ENCODE results near the gene EDC4. TPM values are rescaled to one million over a fixed set of nuclear protein-coding genes. Genes with fewer than 3 reads are reported as not detected.

EDC4 gene
- total RNA-seq, 1 donor from 2014 or later = 40.2 TPM

DNA sequence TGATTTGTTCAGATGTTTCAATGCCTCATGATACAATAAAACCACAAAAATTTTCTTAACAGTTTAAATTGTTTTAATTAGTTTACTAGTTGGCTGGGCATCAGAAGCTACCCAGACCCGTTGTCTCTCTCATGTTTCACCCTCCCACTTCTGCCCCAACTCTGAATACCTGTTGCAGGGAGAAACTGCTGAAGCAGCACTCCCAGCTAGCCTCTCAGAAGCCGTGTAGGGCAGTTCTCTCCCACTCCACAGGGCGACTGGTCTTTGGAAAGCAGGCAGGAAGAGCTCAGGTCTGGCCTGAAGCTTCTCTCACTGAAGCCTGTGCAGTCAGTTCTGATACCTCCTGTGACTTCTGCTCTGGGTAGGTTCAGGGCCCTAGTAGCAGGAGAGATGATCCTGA is 1.6 kb upstream of the EDC4 start:
- intact Hi-C loops (cut with DNase I) = no loop called here
- ATAC-seq = no peak
- DNase-seq (ENCODE audit: low spot score) = no peak

DNA sequence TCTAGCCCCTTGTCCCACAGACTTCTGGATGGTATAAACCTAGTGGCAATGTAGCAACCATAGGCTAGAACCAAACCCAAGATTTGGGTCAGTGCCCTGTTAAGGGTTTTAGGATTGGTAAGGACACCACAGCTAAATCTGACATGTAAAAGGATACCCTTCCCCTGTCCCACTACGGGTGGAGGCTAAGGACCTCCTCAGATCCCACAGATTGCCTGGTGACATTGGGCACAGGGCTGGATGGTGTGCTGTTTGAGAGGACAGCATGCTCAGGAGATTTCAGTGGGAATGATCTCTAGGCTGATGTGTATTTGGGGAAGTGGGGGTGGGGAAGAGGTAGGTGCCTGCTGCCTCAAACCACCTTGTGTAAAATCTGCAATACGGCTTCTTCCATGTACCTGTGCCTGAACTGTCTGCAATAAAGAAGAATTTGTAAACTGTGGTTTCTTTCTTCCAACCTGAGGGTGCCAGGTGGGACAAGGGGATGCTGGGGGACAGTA is 671 bp upstream of the EDC4 start:
- DNase-seq (ENCODE audit: low spot score) (no peak), ATAC-seq (peak; percentile 5)
- intact Hi-C loops (cut with DNase I) = no loop called here

DNA sequence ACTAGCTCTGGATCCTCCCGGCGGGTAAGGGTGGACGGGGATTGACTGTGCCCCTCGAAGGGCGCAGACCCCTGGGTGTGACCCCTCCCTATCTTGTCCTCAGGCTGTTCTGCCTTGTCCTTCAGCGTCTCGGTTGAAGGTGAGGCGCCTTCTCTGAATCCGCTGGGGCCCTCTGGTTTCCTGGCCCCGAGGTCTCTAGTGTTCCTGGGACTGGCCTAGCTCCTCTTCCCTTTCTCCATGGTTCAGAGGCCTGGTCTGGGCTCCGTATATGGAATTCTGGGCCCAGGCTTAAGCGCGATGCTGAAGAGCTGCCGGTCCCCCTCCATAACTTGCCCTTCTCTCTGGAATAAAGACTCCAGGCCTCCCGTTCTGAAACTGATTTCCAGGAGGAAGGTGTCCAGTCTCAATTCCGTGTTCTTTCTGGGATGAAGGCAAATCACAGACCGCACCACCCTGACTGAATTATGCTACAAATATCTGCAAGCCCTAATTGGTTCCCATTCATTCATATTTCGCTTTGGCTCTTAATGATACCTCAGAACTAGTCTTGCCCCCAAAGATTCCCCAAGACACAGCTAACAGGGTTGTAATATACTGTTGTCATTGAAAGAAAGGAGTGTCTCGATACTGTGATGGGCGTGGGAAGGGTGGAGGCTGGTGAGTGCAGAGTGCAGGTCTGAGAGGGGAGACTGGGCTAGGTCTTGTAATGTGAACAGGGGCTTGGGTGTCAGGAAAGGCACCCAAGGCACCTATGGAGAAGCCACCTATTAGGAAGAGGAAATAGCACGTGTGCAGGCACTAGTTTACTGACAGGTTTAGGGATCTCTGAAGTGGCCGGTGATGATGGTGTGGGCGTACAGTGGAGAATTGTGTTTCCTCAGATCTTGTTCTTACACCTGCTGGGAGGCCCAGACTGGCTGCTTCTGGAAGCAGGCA is 851 bp downstream of the EDC4 start:
- DNase-seq (ENCODE audit: low spot score) (no peak), ATAC-seq (peak; percentile 6)
- intact Hi-C loops (cut with DNase I) = no loop called here

DNA sequence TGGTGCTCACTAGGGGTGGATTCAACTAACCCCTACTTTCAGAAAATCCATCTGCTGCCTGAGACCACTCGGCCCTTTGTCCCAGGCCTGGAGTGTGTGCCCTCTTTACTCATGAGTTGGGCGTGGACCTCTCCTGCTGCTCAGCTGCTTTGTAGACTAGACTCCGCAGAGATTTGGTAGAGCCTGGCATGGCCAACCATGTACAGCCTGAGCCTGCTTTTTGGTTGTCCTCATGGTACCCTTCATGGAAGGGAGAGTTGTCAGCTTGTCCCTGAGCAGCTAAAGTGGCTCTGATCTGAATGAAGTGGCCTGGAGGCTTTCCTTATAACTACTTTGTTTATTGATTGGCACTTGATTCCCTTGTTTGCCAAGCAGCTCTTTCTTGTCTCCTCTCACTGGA is 1.5 kb downstream of the EDC4 start:
- no peak for ATAC-seq
- intact Hi-C loops (cut with DNase I) = no loop called here
- DNase-seq (ENCODE audit: low spot score) = no peak

DNA sequence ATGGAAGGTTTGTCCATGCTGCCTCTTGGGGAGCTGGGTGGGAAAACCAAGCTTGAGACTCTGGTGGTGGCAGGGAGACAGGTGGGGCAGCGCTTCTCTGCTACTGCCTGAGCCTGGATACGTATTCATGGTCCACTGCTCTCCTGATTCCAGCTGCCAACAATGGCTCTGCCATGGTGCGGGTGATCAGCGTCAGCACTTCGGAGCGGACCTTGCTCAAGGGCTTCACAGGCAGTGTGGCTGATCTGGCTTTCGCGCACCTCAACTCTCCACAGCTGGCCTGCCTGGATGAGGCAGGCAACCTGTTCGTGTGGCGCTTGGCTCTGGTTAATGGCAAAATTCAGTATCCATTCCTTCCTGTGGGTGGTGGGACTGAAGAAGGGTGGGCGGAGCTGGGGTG is 4.2 kb downstream of the EDC4 start:
- ATAC-seq = no peak
- intact Hi-C loops (cut with DNase I) = no loop called here

DNA sequence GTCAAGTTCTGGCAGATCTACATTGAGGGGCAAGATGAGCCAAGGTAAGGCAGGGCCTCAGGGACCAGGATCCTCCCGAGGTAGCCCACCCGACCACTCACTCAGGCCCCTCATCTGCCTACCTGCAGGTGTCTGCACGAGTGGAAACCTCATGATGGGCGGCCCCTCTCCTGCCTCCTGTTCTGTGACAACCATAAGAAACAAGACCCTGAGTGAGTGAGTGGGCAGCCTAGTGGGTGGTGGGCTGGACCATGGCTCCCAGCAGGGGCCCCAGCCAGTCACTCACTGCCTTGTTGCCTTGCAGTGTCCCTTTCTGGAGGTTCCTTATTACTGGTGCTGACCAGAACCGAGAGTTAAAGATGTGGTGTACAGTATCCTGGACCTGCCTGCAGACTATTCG is 5.4 kb downstream of the EDC4 start:
- ATAC-seq = no peak
- intact Hi-C loops (cut with DNase I) = no loop called here
- DNase-seq (ENCODE audit: low spot score) = no peak

More for the DNA sequence above, 4.2 kb downstream of the EDC4 start:
- no peak for DNase-seq (ENCODE audit: low spot score)

DNA sequence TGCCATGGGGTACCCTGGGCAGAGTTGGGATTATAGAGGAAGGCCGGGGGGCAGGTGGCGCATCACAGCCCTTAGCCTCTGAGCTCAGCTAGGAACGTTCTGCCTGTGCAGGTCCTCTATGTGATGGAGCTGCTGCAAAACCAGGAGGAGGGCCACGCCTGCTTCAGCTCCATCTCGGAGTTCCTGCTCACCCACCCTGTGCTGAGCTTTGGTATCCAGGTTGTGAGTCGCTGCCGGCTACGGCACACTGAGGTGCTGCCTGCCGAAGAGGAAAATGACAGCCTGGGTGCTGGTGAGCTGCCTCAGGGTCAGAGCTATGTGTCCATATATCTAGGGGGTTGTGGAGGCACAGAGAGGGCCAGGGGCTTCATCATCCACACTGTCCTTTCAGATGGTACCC is 6.0 kb downstream of the EDC4 start:
- no peak for ATAC-seq
- DNase-seq (ENCODE audit: low spot score) = no peak
- intact Hi-C loops (cut with DNase I) = no loop called here

DNA sequence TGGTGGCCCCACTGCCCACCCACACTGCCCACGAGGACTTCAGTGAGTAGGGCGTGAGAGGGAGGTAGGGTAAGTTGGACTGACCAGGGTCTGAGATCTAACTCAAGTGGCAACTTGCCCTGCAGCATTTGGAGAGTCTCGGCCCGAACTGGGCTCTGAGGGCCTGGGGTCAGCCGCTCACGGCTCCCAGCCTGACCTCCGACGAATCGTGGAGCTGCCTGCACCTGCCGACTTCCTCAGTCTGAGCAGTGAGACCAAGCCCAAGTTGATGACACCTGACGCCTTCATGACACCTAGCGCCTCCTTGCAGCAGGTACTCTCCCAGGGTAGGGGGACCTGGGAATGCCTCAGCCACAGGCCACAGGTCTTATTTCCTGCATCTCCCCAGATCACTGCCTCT is 6.6 kb downstream of the EDC4 start:
- intact Hi-C loops (cut with DNase I) = no loop called here
- ATAC-seq (no peak), DNase-seq (ENCODE audit: low spot score) (no peak)

DNA sequence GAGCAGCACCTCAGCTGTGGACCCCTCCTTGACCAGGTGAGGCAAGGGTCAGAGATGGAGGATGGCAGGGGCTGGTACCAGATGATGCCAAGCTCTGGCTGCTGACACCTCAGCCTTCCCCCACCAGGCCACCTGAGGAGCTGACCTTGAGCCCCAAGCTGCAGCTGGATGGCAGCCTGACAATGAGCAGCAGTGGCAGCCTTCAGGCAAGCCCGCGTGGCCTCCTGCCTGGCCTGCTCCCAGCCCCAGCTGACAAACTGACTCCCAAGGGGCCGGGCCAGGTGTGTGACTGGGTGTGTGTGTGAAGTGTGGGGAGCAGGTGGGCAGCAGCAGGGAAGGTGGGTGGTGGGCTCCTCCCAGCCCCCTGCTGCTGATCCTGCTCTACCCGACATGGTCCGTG is 7.1 kb downstream of the EDC4 start:
- ATAC-seq (no peak), DNase-seq (ENCODE audit: low spot score) (no peak)
- intact Hi-C loops (cut with DNase I) = loop anchor here (5.0 kb wide), 1 partner anchor 47 kb away; no protein-coding TSS in a partner anchor

DNA sequence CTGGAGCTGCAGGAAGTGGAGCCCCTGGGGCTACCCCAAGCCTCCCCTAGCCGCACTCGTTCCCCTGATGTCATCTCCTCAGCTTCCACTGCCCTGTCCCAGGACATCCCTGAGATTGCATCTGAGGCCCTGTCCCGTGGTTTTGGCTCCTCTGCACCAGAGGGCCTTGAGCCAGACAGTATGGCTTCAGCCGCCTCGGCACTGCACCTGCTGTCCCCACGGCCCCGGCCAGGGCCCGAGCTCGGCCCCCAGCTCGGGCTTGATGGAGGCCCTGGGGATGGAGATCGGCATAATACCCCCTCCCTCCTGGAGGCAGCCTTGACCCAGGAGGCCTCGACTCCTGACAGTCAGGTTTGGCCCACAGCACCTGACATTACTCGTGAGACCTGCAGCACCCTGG is 7.7 kb downstream of the EDC4 start:
- no peak for ATAC-seq
- intact Hi-C loops (cut with DNase I) = loop anchor here (5.0 kb wide), 1 partner anchor 47 kb away; no protein-coding TSS in a partner anchor
- DNase-seq (ENCODE audit: low spot score) = no peak

DNA sequence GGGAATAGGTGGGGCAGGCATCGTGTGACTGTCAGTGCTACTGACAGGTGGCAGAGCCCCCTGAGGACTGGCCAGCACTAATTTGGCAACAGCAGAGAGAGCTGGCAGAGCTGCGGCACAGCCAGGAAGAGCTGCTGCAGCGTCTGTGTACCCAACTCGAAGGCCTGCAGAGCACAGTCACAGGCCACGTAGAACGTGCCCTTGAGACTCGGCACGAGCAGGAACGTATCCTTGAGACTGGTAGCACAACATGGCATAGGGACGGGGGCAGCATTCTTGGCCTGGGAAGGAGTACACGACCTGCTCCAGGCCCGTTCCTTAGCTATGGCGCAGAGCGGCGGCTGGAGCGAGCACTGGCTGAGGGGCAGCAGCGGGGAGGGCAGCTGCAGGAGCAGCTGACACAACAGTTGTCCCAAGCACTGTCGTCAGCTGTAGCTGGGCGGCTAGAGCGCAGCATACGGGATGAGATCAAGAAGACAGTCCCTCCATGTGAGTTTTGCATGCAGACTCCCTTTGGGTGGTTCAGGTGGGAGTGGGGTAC is 8.8 kb downstream of the EDC4 start:
- no peak for DNase-seq (ENCODE audit: low spot score)
- intact Hi-C loops (cut with DNase I) = loop anchor here (5.0 kb wide), 1 partner anchor 46 kb away; no protein-coding TSS in a partner anchor

DNA sequence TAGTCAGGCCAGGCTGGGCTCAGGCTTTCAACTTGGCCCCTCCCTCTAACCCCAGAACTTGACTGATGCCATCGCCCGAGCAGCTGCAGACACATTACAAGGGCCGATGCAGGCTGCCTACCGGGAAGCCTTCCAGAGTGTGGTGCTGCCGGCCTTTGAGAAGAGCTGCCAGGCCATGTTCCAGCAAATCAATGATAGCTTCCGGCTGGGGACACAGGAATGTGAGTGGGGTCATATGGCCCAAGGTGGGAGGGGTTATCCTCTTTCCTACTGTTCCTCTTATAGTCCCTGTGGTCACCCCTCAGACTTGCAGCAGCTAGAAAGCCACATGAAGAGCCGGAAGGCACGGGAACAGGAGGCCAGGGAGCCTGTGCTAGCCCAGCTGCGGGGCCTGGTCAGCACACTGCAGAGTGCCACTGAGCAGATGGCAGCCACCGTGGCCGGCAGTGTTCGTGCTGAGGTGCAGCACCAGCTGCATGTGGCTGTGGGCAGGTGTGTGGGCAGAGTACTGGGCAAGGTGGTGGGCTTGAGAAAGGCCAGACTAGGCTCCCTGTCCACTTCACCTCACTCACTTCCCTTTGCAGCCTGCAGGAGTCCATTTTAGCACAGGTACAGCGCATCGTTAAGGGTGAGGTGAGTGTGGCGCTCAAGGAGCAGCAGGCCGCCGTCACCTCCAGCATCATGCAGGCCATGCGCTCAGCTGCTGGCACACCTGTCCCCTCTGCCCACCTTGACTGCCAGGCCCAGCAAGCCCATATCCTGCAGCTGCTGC is 9.7 kb downstream of the EDC4 start:
- intact Hi-C loops (cut with DNase I) = loop anchor here (5.0 kb wide), 1 partner anchor 45 kb away; no protein-coding TSS in a partner anchor
- ATAC-seq (no peak), DNase-seq (ENCODE audit: low spot score) (no peak)

More for the DNA sequence above, 8.8 kb downstream of the EDC4 start:
- ATAC-seq = no peak

DNA sequence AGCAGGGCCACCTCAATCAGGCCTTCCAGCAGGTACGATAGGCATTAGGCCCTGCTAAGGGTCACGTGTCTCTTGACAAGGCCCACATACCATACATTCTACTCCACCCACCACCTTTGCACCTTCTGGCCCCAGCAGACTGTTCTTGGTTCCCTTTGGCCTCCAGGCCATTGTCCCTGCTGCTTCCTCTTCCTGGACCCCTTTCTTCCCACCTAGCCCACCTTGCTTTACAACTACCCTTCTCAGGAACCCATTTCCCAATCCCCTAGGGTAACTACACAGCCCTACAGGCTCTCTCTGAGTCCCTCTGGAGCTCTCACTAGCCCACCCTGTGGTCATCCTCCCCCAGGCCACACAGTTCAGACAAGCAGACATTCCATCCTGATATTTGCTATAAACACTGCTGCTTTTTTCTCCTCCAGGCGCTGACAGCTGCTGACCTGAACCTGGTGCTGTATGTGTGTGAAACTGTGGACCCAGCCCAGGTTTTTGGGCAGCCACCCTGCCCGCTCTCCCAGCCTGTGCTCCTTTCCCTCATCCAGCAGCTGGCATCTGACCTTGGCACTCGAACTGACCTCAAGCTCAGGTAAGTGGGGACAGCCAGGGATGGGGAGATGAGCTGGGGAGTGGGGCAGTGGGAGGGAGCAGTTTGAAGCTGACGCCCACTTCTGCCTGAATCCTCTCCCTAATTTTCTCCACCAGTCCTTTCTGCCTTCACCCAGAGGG is 10.5 kb downstream of the EDC4 start:
- ATAC-seq (no peak), DNase-seq (ENCODE audit: low spot score) (no peak)
- intact Hi-C loops (cut with DNase I) = loop anchor here (5.0 kb wide), 1 partner anchor 44 kb away; no protein-coding TSS in a partner anchor

DNA sequence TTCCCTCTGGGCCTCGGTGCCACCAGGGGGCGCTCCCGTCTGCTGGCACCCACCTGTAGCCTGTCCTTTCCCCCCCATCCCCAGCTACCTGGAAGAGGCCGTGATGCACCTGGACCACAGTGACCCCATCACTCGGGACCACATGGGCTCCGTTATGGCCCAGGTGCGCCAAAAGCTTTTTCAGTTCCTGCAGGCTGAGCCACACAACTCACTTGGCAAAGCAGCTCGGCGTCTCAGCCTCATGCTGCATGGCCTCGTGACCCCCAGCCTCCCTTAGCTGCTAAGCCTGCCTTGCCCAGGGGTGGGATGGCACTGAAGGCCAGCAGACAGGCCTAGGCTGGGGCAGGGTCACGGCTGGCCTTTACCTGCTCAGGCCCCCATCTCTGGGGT is 11.0 kb downstream of the EDC4 start:
- ATAC-seq (peak; percentile 78), DNase-seq (ENCODE audit: low spot score) (peak; percentile 74)
- intact Hi-C loops (cut with DNase I) = loop anchor here (5.0 kb wide), 1 partner anchor 43 kb away; no protein-coding TSS in a partner anchor

DNA sequence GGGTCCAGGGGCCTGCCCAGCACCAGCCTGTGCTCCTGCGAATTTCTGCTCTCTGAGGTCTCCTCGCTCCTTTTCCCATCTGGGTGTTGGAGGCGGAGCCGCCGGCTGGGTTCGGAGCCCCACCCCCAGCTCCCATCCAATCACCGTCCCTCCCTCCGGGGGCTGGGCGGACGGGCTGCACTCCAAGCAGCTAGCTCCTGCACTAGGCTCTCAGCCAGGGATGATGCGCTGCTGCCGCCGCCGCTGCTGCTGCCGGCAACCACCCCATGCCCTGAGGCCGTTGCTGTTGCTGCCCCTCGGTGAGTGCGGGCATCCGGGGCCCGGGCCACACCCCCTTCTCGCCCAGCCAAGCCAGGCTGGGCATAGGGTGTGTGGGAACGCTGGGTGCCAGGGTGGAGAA is 11.8 kb downstream of the EDC4 start, which contains the start of gene NRN1L:
TSS of gene NRN1L (plus strand) at position 202 of the 400 bp plus-strand sequence. CDS start at position 221, 19 bp downstream.
- intact Hi-C loops (cut with DNase I) = loop anchor here (5.0 kb wide), 1 partner anchor 43 kb away; no protein-coding TSS in a partner anchor
- peak; percentile 97 for ATAC-seq
- peak; percentile 94 for DNase-seq (ENCODE audit: low spot score)

DNA sequence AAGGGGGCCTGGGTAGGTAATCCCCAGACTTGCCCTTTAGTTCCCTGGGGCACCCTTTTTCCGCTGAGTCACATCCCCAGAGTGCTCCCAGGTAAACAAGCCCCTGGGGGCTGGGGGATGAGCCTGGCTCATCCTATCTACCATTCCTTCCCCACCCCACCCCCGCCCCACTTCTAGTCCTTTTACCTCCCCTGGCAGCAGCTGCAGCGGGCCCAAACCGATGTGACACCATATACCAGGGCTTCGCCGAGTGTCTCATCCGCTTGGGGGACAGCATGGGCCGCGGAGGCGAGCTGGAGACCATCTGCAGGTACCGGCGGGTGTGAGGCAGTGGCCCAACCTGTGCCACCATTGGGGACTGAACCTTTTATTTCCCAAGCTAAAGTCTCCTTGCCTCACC is 12.7 kb downstream of the EDC4 start:
- no peak for ATAC-seq
- intact Hi-C loops (cut with DNase I) = no loop called here
- DNase-seq (ENCODE audit: low spot score) = no peak

DNA sequence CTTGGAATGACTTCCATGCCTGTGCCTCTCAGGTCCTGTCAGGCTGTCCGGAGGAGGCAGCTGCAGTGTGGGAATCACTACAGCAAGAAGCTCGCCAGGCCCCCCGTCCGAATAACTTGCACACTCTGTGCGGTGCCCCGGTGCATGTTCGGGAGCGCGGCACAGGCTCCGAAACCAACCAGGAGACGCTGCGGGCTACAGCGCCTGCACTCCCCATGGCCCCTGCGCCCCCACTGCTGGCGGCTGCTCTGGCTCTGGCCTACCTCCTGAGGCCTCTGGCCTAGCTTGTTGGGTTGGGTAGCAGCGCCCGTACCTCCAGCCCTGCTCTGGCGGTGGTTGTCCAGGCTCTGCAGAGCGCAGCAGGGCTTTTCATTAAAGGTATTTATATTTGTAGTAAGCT is 13.1 kb downstream of the EDC4 start:
- intact Hi-C loops (cut with DNase I) = no loop called here
- ATAC-seq (no peak), DNase-seq (ENCODE audit: low spot score) (no peak)

DNA sequence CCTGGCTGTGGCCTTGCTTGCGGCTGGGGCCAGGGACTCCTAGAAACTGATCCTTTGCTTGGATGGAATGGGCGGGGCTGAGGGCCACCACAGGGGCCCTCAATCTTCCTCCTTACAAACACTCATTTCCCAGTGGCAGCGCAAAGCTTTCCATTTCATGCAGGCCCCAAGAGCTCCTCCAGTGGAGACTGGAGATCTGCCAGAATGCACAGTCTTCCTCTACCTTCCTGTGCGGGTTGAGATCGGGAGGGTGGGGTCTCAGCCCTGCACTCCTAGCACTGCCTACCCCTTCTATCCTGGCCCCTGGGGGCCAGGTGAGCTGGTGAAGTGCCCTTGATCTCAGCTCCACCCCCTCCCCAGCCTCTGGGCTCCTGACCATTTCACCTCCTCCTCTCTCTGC is 13.5 kb downstream of the EDC4 start:
- intact Hi-C loops (cut with DNase I) = no loop called here

DNA sequence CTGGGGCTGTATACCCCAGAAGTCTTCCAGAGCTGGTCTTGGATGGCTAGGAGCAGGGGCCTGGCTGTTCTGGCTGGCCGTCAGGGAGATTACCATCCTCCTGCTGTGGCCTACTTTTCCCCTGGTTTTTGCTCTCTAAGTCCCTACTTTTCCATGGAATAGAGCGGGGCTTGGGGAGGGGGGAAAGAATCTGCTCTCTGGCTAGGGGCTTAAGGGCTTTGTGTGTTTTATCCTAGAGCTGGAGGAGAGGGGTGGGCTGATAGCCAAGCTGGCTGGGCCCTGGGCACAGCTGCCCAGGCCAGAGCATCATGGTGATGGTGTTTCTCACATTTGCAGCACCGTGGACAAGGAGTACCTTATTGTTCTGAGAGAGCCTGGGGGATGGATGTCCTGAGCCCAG is 15.5 kb downstream of the EDC4 start:
- ATAC-seq = no peak
- intact Hi-C loops (cut with DNase I) = no loop called here

More for the DNA sequence above, 13.5 kb downstream of the EDC4 start:
- DNase-seq (ENCODE audit: low spot score) (no peak), ATAC-seq (no peak)

More for the DNA sequence above, 15.5 kb downstream of the EDC4 start:
- DNase-seq (ENCODE audit: low spot score) = no peak

Measured in sciatic nerve (tissue), 2 donors.